Calu3 (cell line): ENCODE results near the gene KIF5A. TPM values are rescaled to one million over a fixed set of nuclear protein-coding genes. Genes with fewer than 3 reads are reported as not detected.

ENCODE experiments used
- BruUV-seq: library from RNA; stranded (reverse); fragments of 400-500 nt; replicated peaks from 2 replicates; lab custom pipeline; 2021; lab: Mats Ljungman, UMichigan
- CTCF ChIA-PET: fragments of 300-600 bp; sonication (Branson Sonifier 250); formaldehyde crosslinking; loops from one replicate; lab custom pipeline; 2022; ENCODE audit warnings: antibody characterized with exemption; lab: Charles Lee
- DNase-seq: peaks from one replicate; pipeline ENCODE4 v3.0.0; 2022
- H3K27ac Mint-ChIP-seq: one replicate; pipeline ENCODE4 v1.8.0; 2022; ENCODE audit warnings: mixed read lengths; ENCODE audit not compliant: unreplicated experiment
- H3K27me3 Mint-ChIP-seq: one replicate; pipeline ENCODE4 v1.8.0; 2022; ENCODE audit warnings: mixed read lengths; ENCODE audit not compliant: unreplicated experiment
- H3K36me3 Mint-ChIP-seq: one replicate; pipeline ENCODE4 v1.8.0; 2022; ENCODE audit warnings: mild to moderate bottlenecking, moderate library complexity, mixed read lengths; ENCODE audit not compliant: insufficient read depth, unreplicated experiment
- H3K4me1 Mint-ChIP-seq: one replicate; pipeline ENCODE4 v1.8.0; 2022; ENCODE audit warnings: mild to moderate bottlenecking, low read depth, mixed read lengths; ENCODE audit not compliant: unreplicated experiment
- H3K4me3 Mint-ChIP-seq: one replicate; pipeline ENCODE4 v1.8.0; 2022; ENCODE audit warnings: mild to moderate bottlenecking, low read depth, moderate library complexity, mixed read lengths; ENCODE audit not compliant: unreplicated experiment
- H3K9me3 Mint-ChIP-seq: one replicate; pipeline ENCODE4 v1.8.0; 2022; ENCODE audit warnings: low read depth, mixed read lengths; ENCODE audit not compliant: unreplicated experiment
- intact Hi-C: fragments of 100-400 bp; cut with micrococcal nuclease; formaldehyde crosslinking; loops from one replicate; pipeline ENCODE4 v1.10.0; 2022; ENCODE audit not compliant: unreplicated experiment
- total RNA-seq: library from RNA; stranded (reverse); gene quantifications from 2 replicates; pipeline ENCODE4 v1.2.3, GENCODE V29; 2022
- TF ChIP-seq, protein P1 (sequence below): fragments of 200-600 bp; IDR thresholded peaks from one replicate; pipeline ENCODE4 v1.8.0; 2022; ENCODE audit warnings: antibody characterized with exemption; ENCODE audit not compliant: unreplicated experiment

KIF5A gene
- total RNA-seq, 1 experiment from 2014 or later, result not detected

DNA sequence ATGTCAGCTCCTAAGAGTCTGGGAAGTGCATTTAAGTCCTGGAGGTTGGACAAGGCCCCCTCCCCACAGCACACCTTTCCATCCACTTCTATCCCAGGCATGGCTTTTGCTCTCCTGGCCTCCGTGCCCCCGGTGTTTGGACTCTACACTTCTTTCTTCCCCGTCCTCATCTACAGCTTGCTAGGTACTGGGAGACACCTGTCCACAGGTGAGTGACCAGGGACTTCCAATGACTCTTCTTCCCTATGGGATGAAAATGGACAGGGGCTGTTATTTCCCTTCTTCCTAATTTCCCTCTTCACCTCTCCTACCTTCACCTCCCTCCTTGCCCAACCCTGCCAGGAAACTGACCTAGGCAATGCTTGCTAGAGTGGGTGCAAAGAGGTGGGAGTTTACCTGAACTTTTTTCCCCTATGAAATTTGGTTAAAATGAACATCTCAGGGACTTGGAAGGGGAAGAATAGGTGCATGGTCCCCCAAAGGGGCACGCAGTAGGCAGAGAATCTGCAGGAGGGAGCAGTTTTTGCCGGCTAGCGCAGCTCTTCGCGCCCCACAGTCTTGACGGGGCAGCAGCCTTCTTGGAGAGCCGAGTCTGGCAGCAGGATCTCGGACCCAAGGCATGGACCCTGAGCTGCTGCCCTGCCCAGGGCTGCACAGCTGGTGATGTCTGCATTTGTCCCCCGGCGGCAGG is 70.5 kb downstream of the KIF5A start:
- TF ChIP-seq, protein P1, sequence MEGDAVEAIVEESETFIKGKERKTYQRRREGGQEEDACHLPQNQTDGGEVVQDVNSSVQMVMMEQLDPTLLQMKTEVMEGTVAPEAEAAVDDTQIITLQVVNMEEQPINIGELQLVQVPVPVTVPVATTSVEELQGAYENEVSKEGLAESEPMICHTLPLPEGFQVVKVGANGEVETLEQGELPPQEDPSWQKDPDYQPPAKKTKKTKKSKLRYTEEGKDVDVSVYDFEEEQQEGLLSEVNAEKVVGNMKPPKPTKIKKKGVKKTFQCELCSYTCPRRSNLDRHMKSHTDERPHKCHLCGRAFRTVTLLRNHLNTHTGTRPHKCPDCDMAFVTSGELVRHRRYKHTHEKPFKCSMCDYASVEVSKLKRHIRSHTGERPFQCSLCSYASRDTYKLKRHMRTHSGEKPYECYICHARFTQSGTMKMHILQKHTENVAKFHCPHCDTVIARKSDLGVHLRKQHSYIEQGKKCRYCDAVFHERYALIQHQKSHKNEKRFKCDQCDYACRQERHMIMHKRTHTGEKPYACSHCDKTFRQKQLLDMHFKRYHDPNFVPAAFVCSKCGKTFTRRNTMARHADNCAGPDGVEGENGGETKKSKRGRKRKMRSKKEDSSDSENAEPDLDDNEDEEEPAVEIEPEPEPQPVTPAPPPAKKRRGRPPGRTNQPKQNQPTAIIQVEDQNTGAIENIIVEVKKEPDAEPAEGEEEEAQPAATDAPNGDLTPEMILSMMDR, result no peak

DNA sequence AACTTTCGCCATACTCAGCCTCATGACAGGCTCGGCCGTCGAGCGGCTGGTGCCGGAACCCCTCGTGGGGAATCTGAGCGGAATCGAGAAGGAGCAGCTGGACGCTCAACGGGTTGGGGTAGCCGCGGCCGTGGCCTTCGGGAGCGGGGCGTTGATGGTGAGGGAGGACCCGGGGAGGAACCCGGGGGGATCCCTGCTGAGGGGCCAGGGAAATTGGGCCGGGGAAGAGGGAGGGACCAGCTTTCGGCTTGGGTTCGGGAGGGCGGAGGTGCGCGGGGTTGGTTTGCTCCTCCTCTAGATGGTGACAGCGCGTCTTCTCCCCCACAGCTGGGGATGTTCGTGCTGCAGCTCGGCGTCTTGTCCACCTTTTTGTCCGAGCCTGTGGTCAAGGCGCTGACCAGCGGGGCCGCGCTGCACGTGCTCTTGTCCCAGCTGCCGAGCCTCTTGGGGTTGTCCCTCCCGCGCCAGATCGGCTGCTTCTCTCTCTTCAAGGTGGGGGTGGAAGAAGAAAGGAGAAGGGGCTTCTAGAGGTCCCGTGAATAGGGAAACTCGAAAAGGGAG is 71.2 kb downstream of the KIF5A start:
- CTCF ChIA-PET, result interaction anchor here (0.6 to 2.7 kb wide), 4 partner anchors 14 to 1325 kb away, joined by 3 to 16 read pairs (median 4); no protein-coding TSS in a partner anchor
- peak overlapping the region; percentile 67 for H3K4me3 Mint-ChIP-seq
- H3K27me3 Mint-ChIP-seq, result peaks cover 100% of the 10 kb centered on the region
- H3K36me3 Mint-ChIP-seq, result no peaks in the 10 kb centered on the region
- no peaks in the 10 kb centered on the region for H3K9me3 Mint-ChIP-seq
- no peak overlapping the region for H3K27ac Mint-ChIP-seq
- intact Hi-C loops, result loop anchor here (1.0 to 10.0 kb wide), 2 partner anchors 38 to 166 kb away; partner anchors contain the start of genes GLI1 and INHBE
- no TSS peak for BruUV-seq
- peaks cover 15% of the 10 kb centered on the region for H3K4me1 Mint-ChIP-seq
- TF ChIP-seq, protein P1, result no peak
- no peak for DNase-seq

More for the DNA sequence above, 70.5 kb downstream of the KIF5A start:
- no peak for DNase-seq
- no TSS peak for BruUV-seq
- H3K9me3 Mint-ChIP-seq, result no peaks in the 10 kb centered on the region
- no peak overlapping the region for H3K27ac Mint-ChIP-seq
- peak overlapping the region; percentile 67 for H3K4me3 Mint-ChIP-seq
- CTCF ChIA-PET, result interaction anchor here (1.1 to 2.7 kb wide), 4 partner anchors 13 to 38 kb away, joined by 3 to 16 read pairs (median 4); no protein-coding TSS in a partner anchor
- no peaks in the 10 kb centered on the region for H3K36me3 Mint-ChIP-seq
- peaks cover 15% of the 10 kb centered on the region for H3K4me1 Mint-ChIP-seq
- intact Hi-C loops, result loop anchor here (10.0 kb wide), 1 partner anchor 166 kb away; the partner anchor contains the start of genes GLI1 and INHBE
- peaks cover 100% of the 10 kb centered on the region for H3K27me3 Mint-ChIP-seq

DNA sequence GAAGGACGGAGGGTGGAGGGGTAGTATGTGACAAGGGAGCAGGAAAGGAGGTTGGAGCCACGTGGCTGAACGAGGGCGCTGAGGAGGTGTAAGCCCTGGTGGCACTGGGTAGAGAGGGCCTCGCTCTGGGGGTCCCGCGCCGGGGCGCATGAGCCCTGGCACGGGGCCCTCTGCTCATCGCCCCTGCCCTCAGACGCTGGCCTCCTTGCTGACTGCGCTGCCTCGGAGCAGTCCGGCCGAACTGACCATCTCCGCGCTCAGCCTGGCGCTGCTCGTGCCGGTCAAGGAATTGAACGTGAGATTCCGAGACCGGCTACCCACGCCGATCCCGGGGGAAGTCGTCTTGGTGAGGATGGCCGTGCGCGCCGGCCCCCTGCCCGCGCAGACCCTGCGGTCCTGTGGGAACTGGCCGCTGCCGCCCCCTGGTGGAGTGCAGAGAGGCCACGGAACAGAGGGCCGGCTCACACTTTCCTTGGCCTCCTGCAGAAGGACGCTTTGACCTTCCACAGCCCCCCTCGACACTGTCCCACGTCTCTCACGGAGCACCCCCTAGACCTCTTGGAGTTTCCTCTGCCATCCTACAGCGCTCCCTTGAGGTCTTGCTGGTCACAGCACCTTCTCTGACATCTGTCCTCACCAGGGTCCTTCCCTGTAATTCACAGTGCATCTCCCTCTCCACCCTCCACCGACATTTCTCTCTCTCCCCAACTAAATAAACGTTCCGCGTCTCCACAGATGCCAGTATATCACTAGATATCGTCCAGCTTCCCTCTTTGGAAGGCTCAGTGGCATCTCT is 71.9 kb downstream of the KIF5A start:
- CTCF ChIA-PET, result interaction anchor here (0.6 to 2.7 kb wide), 4 partner anchors 28 to 1326 kb away, joined by 3 to 16 read pairs (median 5); no protein-coding TSS in a partner anchor
- Mint-ChIP-seq H3K27me3 (peaks cover 100% of the 10 kb centered on the region), H3K9me3 (no peaks in the 10 kb centered on the region)

More for the DNA sequence above, 71.9 kb downstream of the KIF5A start:
- DNase-seq, result peak; percentile 76
- peak overlapping the region; percentile 67 for H3K4me3 Mint-ChIP-seq
- H3K27ac Mint-ChIP-seq, result no peak overlapping the region
- H3K36me3 Mint-ChIP-seq, result no peaks in the 10 kb centered on the region
- TF ChIP-seq, protein P1, result peak; percentile 96
- no TSS peak for BruUV-seq
- intact Hi-C loops, result loop anchor here (1.0 to 10.0 kb wide), 2 partner anchors 38 to 167 kb away; partner anchors contain the start of genes GLI1 and INHBE
- H3K4me1 Mint-ChIP-seq, result peaks cover 15% of the 10 kb centered on the region
